Endothelial cell of umbilical vein (primary cell): ENCODE results near the gene CHST8. TPM values are rescaled to one million over a fixed set of nuclear protein-coding genes. Genes with fewer than 3 reads are reported as not detected.

Source experiments
- BruUV-seq: library from RNA; stranded (reverse); fragments of 400-500 nt; replicated peaks from 2 replicates; lab custom pipeline; 2021; lab: Mats Ljungman, UMichigan
- CTCF ChIA-PET: fragments of 300-600, 350-600 bp; sonication (Branson Sonifier 250); formaldehyde crosslinking; loops from one replicate; lab custom pipeline; 2021; ENCODE audit warnings: antibody characterized with exemption, inconsistent platforms; lab: Charles Lee
- POLR2A ChIA-PET: fragments of 300-600, 350-600 bp; sonication (Branson Sonifier 250); formaldehyde crosslinking; loops from one replicate; lab custom pipeline; 2021; ENCODE audit warnings: antibody characterized with exemption, inconsistent platforms; lab: Charles Lee
- DNase-seq: peaks from one replicate; pipeline ENCODE4 v3.0.0-alpha.2; 2011; ENCODE audit warnings: low read depth, low spot score
- FAIRE-seq: peaks from 2 replicates; lab custom pipeline; 2011; peaks lifted over from hg19 to GRCh38; lab: Jason Lieb, UNC
- H2AFZ ChIP-seq: 2 replicates; pipeline ENCODE4 v1.6.0; 2012; ENCODE audit warnings: low read depth, low read length, control low read depth, inconsistent platforms
- H3K27ac ChIP-seq: 2 replicates; pipeline ENCODE4 v1.5.1; 2011; ENCODE audit warnings: low read depth, mild to moderate bottlenecking, control low read depth, low read length, moderate library complexity; ENCODE audit not compliant: insufficient read depth
- H3K27me3 ChIP-seq, 2 experiments: 2 replicates each; pipeline versions ENCODE4 v1.6.0 to v1.6.1; 2011; ENCODE audit warnings: low read length in 2 of 2, mixed read lengths in 1 of 2; ENCODE audit not compliant: control insufficient read depth in 2 of 2, insufficient read depth in 2 of 2
- H3K36me3 ChIP-seq, 2 experiments: 2 replicates in 1 of 2; 3 replicates in 1 of 2; pipeline ENCODE4 v1.5.1; 2011; ENCODE audit warnings: low read length in 2 of 2, mild to moderate bottlenecking in 1 of 2, moderate library complexity in 1 of 2; ENCODE audit not compliant: control insufficient read depth in 2 of 2, insufficient read depth in 2 of 2; ENCODE audit errors: extremely low read depth in 1 of 2
- H3K4me1 ChIP-seq: 3 replicates; pipeline ENCODE4 v1.5.1; 2011; ENCODE audit warnings: mild to moderate bottlenecking, low read length; ENCODE audit not compliant: control insufficient read depth, insufficient read depth; ENCODE audit errors: extremely low read depth
- H3K4me2 ChIP-seq: 2 replicates; pipeline ENCODE4 v1.6.1; 2011; ENCODE audit warnings: low read length, control low read depth, mixed read lengths; ENCODE audit not compliant: insufficient read depth
- H3K4me3 ChIP-seq, 3 experiments: fragments of 200-600 bp in 1 of 3; sonication (generic), shearing (Covaris generic) in 1 of 3; replicated peaks in 1 of 3; 2 replicates each; pipeline ENCODE4 v1.5.1; 2011 to 2016; ENCODE audit warnings: control low read depth in 3 of 3, low read length in 3 of 3, mild to moderate bottlenecking in 2 of 3, inconsistent platforms in 1 of 3, low read depth in 1 of 3, moderate library complexity in 1 of 3; ENCODE audit not compliant: insufficient read depth in 1 of 3
- H3K79me2 ChIP-seq: 2 replicates; pipeline ENCODE4 v1.6.0; 2012; ENCODE audit warnings: low read length, inconsistent platforms; ENCODE audit not compliant: control insufficient read depth, insufficient read depth
- H3K9ac ChIP-seq: replicated peaks from 2 replicates; pipeline ENCODE3; 2011; ENCODE audit warnings: low read length, control low read depth; ENCODE audit not compliant: insufficient read depth; ENCODE audit errors: extremely low read depth
- H3K9me1 ChIP-seq: replicated peaks from 3 replicates; pipeline ENCODE4 v1.6.0; 2011; ENCODE audit warnings: mild to moderate bottlenecking, low read length; ENCODE audit not compliant: control insufficient read depth, insufficient read depth; ENCODE audit errors: extremely low read depth
- H3K9me3 ChIP-seq: replicated peaks from 2 replicates; pipeline ENCODE4 v1.5.1; 2012; ENCODE audit warnings: low read length, inconsistent platforms; ENCODE audit not compliant: control insufficient read depth, insufficient read depth
- H4K20me1 ChIP-seq: replicated peaks from 2 replicates; pipeline ENCODE3; 2011; ENCODE audit warnings: mild to moderate bottlenecking, low read length; ENCODE audit not compliant: control insufficient read depth, insufficient read depth; ENCODE audit errors: extremely low read depth
- CTCF ChIP-seq, 2 donors: IDR thresholded peaks; 1 replicate in 1 of 2; 2 replicates in 1 of 2; pipeline ENCODE4 v1.5.1; 2011; ENCODE audit warnings: low read length in 2 of 2, mild to moderate bottlenecking in 2 of 2, moderate library complexity in 2 of 2, control low read depth in 1 of 2, inconsistent platforms in 1 of 2, low read depth in 1 of 2; ENCODE audit not compliant: insufficient read depth in 1 of 2; ENCODE audit errors: extremely low read depth in 1 of 2
- EZH2 ChIP-seq: IDR thresholded peaks from 2 replicates; pipeline ENCODE4 v1.6.1; 2012; ENCODE audit warnings: borderline replicate concordance, low read depth, mild to moderate bottlenecking, moderate library complexity, low read length, inconsistent platforms; ENCODE audit not compliant: severe bottlenecking
- FOS ChIP-seq: IDR thresholded peaks from 2 replicates; pipeline ENCODE4 v1.6.1; 2011; ENCODE audit warnings: mild to moderate bottlenecking, low read length, moderate library complexity, borderline replicate concordance; ENCODE audit not compliant: insufficient read depth
- GATA2 ChIP-seq: IDR thresholded peaks from 2 replicates; pipeline ENCODE4 v1.7.0; 2011; ENCODE audit warnings: low read depth, mild to moderate bottlenecking, moderate library complexity, mixed read lengths, low read length; ENCODE audit not compliant: insufficient read length, insufficient read depth
- JUN ChIP-seq: IDR thresholded peaks from 2 replicates; pipeline ENCODE4 v1.6.1; 2011; ENCODE audit warnings: borderline replicate concordance, low read depth; ENCODE audit not compliant: insufficient read length, insufficient read depth
- MAX ChIP-seq: IDR thresholded peaks from 2 replicates; pipeline ENCODE4 v1.6.1; 2011; ENCODE audit not compliant: insufficient read depth, insufficient read length
- MYC ChIP-seq: IDR thresholded peaks from one replicate; pipeline ENCODE4 v1.6.1; 2011; ENCODE audit warnings: mild to moderate bottlenecking, low read depth, low read length
- POLR2A ChIP-seq: IDR thresholded peaks from 2 replicates; pipeline ENCODE4 v1.6.1; 2012; ENCODE audit warnings: low read depth, mild to moderate bottlenecking, control low read depth, low read length
- POLR2AphosphoS5 ChIP-seq: IDR thresholded peaks from 2 replicates; pipeline ENCODE4 v1.6.1; 2012; ENCODE audit warnings: low read depth, mild to moderate bottlenecking, control low read depth, low read length, moderate library complexity; ENCODE audit not compliant: insufficient read depth
- dilution Hi-C: fragments of 300-500 bp; cut with MboI; formaldehyde crosslinking; loops from one replicate; pipeline ENCODE4 v1.15.0; 2019; ENCODE audit warnings: low sequenced_read_pairs; ENCODE audit not compliant: extremely low pct_ligation_motif_present
- intact Hi-C: fragments of 100-400 bp; cut with micrococcal nuclease; formaldehyde crosslinking; loops from one replicate; pipeline ENCODE4 v1.10.0; 2022
- polyA plus RNA-seq, 4 experiments: library from polyadenylated mRNA; depleted of rRNA in 3 of 4; stranded (reverse) in 3 of 4; unstranded in 1 of 4; fragments of >200 nt; gene quantifications; 2 replicates each; pipeline versions ENCODE4 v1.2.1 to v1.2.3, GENCODE V29; 2011 to 2012; ENCODE audit warnings: missing spikeins in 1 of 4
- total RNA-seq: library from RNA; stranded (reverse); gene quantifications from 2 replicates; pipeline ENCODE4 v1.2.3, GENCODE V29; 2021

Gene CHST8
- total and polyA plus RNA-seq, 2 donors (not counting 3 experiments of a cell fraction or from before 2014, with no cell fraction given), result not detected

GRCh38 chr19:33779849-33780248 is 158.1 kb downstream of the CHST8 start:
- Histone ChIP-seq H3K4me1 (peaks cover 6% of the 10 kb centered on the region), H3K9ac (no peak overlapping the region), H2AFZ (no peak overlapping the region), H3K36me3 (no peaks in the 10 kb centered on the region), H3K27me3 (peaks cover 0 to 4% of the 10 kb centered on the region in 2 experiments), H3K9me1 (no peaks in the 10 kb centered on the region), H3K4me3 (no peak overlapping the region), H3K9me3 (no peaks in the 10 kb centered on the region), H3K79me2 (no peaks in the 10 kb centered on the region), H3K27ac (no peak overlapping the region), H4K20me1 (no peaks in the 10 kb centered on the region), H3K4me2 (no peak overlapping the region)
- FAIRE-seq (no peak), DNase-seq (no peak)
- TF ChIP-seq JUN (no peak), MYC (no peak), MAX (no peak), CTCF (IDR thresholded peaks at IDR 0.05; ENCODE audit: extremely low read depth in 1 of 2, insufficient read depth in 1 of 2, low read depth in 1 of 2, low read length in 2 of 2) (no peak), POLR2A (no peak), EZH2 (no peak), FOS (no peak), GATA2 (no peak), POLR2AphosphoS5 (no peak)
- ChIA-PET POLR2A (no interaction called here), CTCF (interaction anchor here (0.8 to 6.2 kb wide), 6 partner anchors 11 to 316 kb away, joined by 3 to 387 read pairs (median 7); no protein-coding TSS in a partner anchor)
- dilution Hi-C loops, result no loop called here
- intact Hi-C loops, result no loop called here
- no TSS peak for BruUV-seq
